ENCODE results near the gene ENG. TPM values are rescaled to one million over a fixed set of nuclear protein-coding genes. Genes with fewer than 3 reads are reported as not detected.
A peak's percentile ranks its signal among the peaks of the same experiment; 100 is the strongest.

ENG gene
- total and polyA plus RNA-seq, 12 donors, result 76.8 to 310 (median 142) TPM

GRCh38 chr9:127772603-127773002 lies 81.9 kb downstream of the ENG start:
- Histone ChIP-seq H3K4me3 (no peak overlapping the region), H3K4me1 (peaks cover 0 to 59% (median 19%) of the 10 kb centered on the region in 9 donors), H3K27ac (no peak overlapping the region), H3K9me3 (no peaks in the 10 kb centered on the region), H3K36me3 (peaks cover 0 to 18% (median 0%) of the 10 kb centered on the region in 9 donors), H3K27me3 (no peaks in the 10 kb centered on the region)
- WGBS, 2 donors, result 96% methylated on average over 5 of the region's 5 CpGs
- DNase-seq, result no peak
- no peak for ATAC-seq
- intact Hi-C loops (cut with DNase I), result no loop called here
- no peak for TF ChIP-seq CTCF (IDR thresholded peaks at IDR 0.05)

GRCh38 chr9:127771570-127772189 lies 82.8 kb downstream of the ENG start:
- TF ChIP-seq CTCF (IDR thresholded peaks at IDR 0.05), result no peak
- Histone ChIP-seq H3K4me1 (peaks cover 2 to 62% (median 28%) of the 10 kb centered on the region in 9 donors), H3K36me3 (peaks cover 0 to 24% (median 0%) of the 10 kb centered on the region in 9 donors), H3K27ac (peak overlapping the region in 7 of 10 donors; percentile 15 to 97 (median 38)), H3K9me3 (no peaks in the 10 kb centered on the region), H3K4me3 (peak overlapping the region in 9 of 10 donors; percentile 52 to 75 (median 65)), H3K27me3 (no peaks in the 10 kb centered on the region)
- 5% methylated on average over 19 of the region's 19 CpGs for WGBS, 2 donors
- no peak for ATAC-seq
- DNase-seq, result no peak
- intact Hi-C loops (cut with DNase I), result no loop called here

- DNase-seq, result peak; percentile 99
- TF ChIP-seq CTCF (IDR thresholded peaks at IDR 0.05), result no peak
- ATAC-seq, result peak; percentile 95 to 98 (median 96)
- intact Hi-C loops (cut with DNase I), result no loop called here
- Histone ChIP-seq H3K9me3 (no peaks in the 10 kb centered on the region), H3K4me1 (peaks cover 4 to 65% (median 34%) of the 10 kb centered on the region in 9 donors), H3K27ac (peak overlapping the region; percentile 71 to 97 (median 88)), H3K36me3 (peaks cover 0 to 30% (median 0%) of the 10 kb centered on the region in 9 donors), H3K27me3 (no peaks in the 10 kb centered on the region), H3K4me3 (peak overlapping the region; percentile 42 to 75 (median 64))
- 2% methylated on average over 43 of the region's 43 CpGs for WGBS, 2 donors
Observed at GRCh38 chr9:127770905-127771569, 83.4 kb downstream of the ENG start.

- H3K4me3 ChIP-seq, result peak overlapping the region; percentile 42 to 75 (median 64)
- WGBS, 2 donors, result 34 to 43% methylated on average over 3 of the region's 3 CpGs
- TF ChIP-seq CTCF (IDR thresholded peaks at IDR 0.05), result no peak
- H3K9me3 ChIP-seq, result no peaks in the 10 kb centered on the region
- H3K27me3 ChIP-seq, result no peaks in the 10 kb centered on the region
- intact Hi-C loops (cut with DNase I), result no loop called here
- DNase-seq (no peak), ATAC-seq (no peak)
- H3K4me1 ChIP-seq, result peaks cover 4 to 69% (median 39%) of the 10 kb centered on the region in 9 donors
- H3K27ac ChIP-seq, result peak overlapping the region; percentile 71 to 97 (median 88)
- peaks cover 0 to 35% (median 0%) of the 10 kb centered on the region in 9 donors for H3K36me3 ChIP-seq
Observed at GRCh38 chr9:127770583-127770904, 83.9 kb downstream of the ENG start.
